HepG2 (cell line): ENCODE data around the gene MAB21L4. TPM values are rescaled to one million over a fixed set of nuclear protein-coding genes. Genes with fewer than 3 reads are reported as not detected.
A peak's percentile ranks its signal among the peaks of the same experiment; 100 is the strongest.

ENCODE experiments used
- BATF2 ChIP-seq: sonication (generic); formaldehyde crosslinking; IDR thresholded peaks from 2 replicates; pipeline ENCODE4 v1.8.0; 2022; ENCODE audit warnings: mild to moderate bottlenecking, missing genetic modification reagents, moderate library complexity
- BHLHE40 ChIP-seq: IDR thresholded peaks from 2 replicates; pipeline ENCODE4 v1.6.1; 2011; ENCODE audit warnings: low read length, improper control_type of control experiment
- CSRNP1 ChIP-seq: sonication (generic); formaldehyde crosslinking; IDR thresholded peaks from 2 replicates; pipeline ENCODE4 v1.8.1; 2023; ENCODE audit warnings: mild to moderate bottlenecking, missing genetic modification reagents
- FOSL2 ChIP-seq: sonication (generic); formaldehyde crosslinking; IDR thresholded peaks from 2 replicates; pipeline ENCODE4 v1.4.0; 2020; ENCODE audit warnings: missing genetic modification reagents
- HCFC1 ChIP-seq: fragments of 150-350 bp; IDR thresholded peaks from 2 replicates; pipeline ENCODE4 v1.6.1; 2014; ENCODE audit warnings: low read depth, low read length
- HDAC2 ChIP-seq: sonication (generic); formaldehyde crosslinking; IDR thresholded peaks from 2 replicates; pipeline ENCODE4 v1.4.0; 2020; ENCODE audit warnings: missing genetic modification reagents
- HNF1B ChIP-seq: sonication (generic); formaldehyde crosslinking; IDR thresholded peaks from 2 replicates; pipeline ENCODE4 v1.5.1; 2020; ENCODE audit warnings: mild to moderate bottlenecking, moderate library complexity, missing genetic modification reagents
- MAX ChIP-seq: IDR thresholded peaks from 2 replicates; pipeline ENCODE4 v1.6.1; 2012; ENCODE audit warnings: inconsistent platforms
- MIXL1 ChIP-seq: IDR thresholded peaks from 2 replicates; pipeline ENCODE4 v1.6.1; 2016
- PHF20 ChIP-seq: sonication (generic); formaldehyde crosslinking; IDR thresholded peaks from 2 replicates; pipeline ENCODE4 v1.5.0; 2020; ENCODE audit warnings: mild to moderate bottlenecking, missing genetic modification reagents
- PRDM15 ChIP-seq: sonication (generic); formaldehyde crosslinking; IDR thresholded peaks from 2 replicates; pipeline ENCODE4 v1.4.0; 2020; ENCODE audit warnings: missing genetic modification reagents
- SNAPC5 ChIP-seq: sonication (generic); formaldehyde crosslinking; IDR thresholded peaks from 2 replicates; pipeline ENCODE4 v1.8.1; 2023; ENCODE audit warnings: mild to moderate bottlenecking, missing genetic modification reagents, borderline replicate concordance
- THAP7 ChIP-seq: sonication (generic); formaldehyde crosslinking; IDR thresholded peaks from 2 replicates; pipeline ENCODE4 v1.8.1; 2023; ENCODE audit warnings: mild to moderate bottlenecking, missing genetic modification reagents
- TRIM22 ChIP-seq: fragments of 450-650 bp; IDR thresholded peaks from 2 replicates; pipeline ENCODE4 v1.6.1; 2017
- XBP1 ChIP-seq: sonication (generic); formaldehyde crosslinking; IDR thresholded peaks from 2 replicates; pipeline ENCODE4 v1.5.0; 2020; ENCODE audit warnings: missing genetic modification reagents
- ZMYM3 ChIP-seq: sonication (generic); formaldehyde crosslinking; IDR thresholded peaks from 2 replicates; pipeline ENCODE4 v1.5.1; 2020; ENCODE audit warnings: mild to moderate bottlenecking, missing genetic modification reagents
- ZNF335 ChIP-seq: sonication (generic); formaldehyde crosslinking; IDR thresholded peaks from 2 replicates; pipeline ENCODE4 v1.4.0; 2020; ENCODE audit warnings: missing genetic modification reagents
- ZNF382 ChIP-seq: sonication (generic); formaldehyde crosslinking; IDR thresholded peaks from 2 replicates; pipeline ENCODE4 v1.5.0; 2020; ENCODE audit warnings: missing genetic modification reagents, mild to moderate bottlenecking, borderline replicate concordance
- ZNF383 ChIP-seq: sonication (generic); formaldehyde crosslinking; IDR thresholded peaks from 2 replicates; pipeline ENCODE4 v1.4.0; 2020; ENCODE audit warnings: missing genetic modification reagents, mild to moderate bottlenecking, borderline replicate concordance
- polyA plus RNA-seq, 8 experiments: library from polyadenylated mRNA; depleted of rRNA in 3 of 8; stranded (reverse) in 7 of 8; unstranded in 1 of 8; fragments of >200 nt; fragmentation: Illumina TruSeq in 4 of 8; extraction: Trizol in 4 of 8; gene quantifications; 2 replicates each; pipeline versions ENCODE4 v1.2.1 to v1.2.3, GENCODE V29; 2011 to 2016; ENCODE audit warnings: low read depth in 4 of 8, missing spikeins in 1 of 8, mixed read lengths in 1 of 8; ENCODE audit not compliant: insufficient read depth in 1 of 8
- total RNA-seq, 5 experiments: library from RNA; depleted of rRNA; stranded (reverse); fragments of >200 nt; fragmentation: Illumina TruSeq; extraction: Trizol; gene quantifications; 2 replicates each; pipeline ENCODE4 v1.2.3, GENCODE V29; 2016; ENCODE audit warnings: low read depth in 1 of 5

The MAB21L4 gene
- total and polyA plus RNA-seq, 2 of the 13 experiments (the other 11 are each of a cell fraction or from before 2014, with no cell fraction given) = 3.0 to 14.0 TPM

GRCh38 chr2:240851078-240851991 lies 44.6 kb downstream of the MAB21L4 start (continued):
- TF ChIP-seq FOSL2 (CRISPR knock-in tag) = peak; percentile 40; the same call in 1 of the 2 replicates
- peak; percentile 36; the same call in 1 of the 2 replicates for TF ChIP-seq HCFC1
- TF ChIP-seq SNAPC5 (CRISPR knock-in tag) = no peak
- no peak for TF ChIP-seq PRDM15
- no peak for TF ChIP-seq HDAC2 (CRISPR knock-in tag)
- TF ChIP-seq ZNF335 (CRISPR knock-in tag) = no peak
- TF ChIP-seq THAP7 (CRISPR knock-in tag) = no peak
- TF ChIP-seq PHF20 (CRISPR knock-in tag) = no peak
- TF ChIP-seq TRIM22 = no peak
- no peak for TF ChIP-seq ZMYM3 (CRISPR knock-in tag)
- TF ChIP-seq HNF1B = peak; percentile 63; the same call in 1 of the 2 replicates
- TF ChIP-seq CSRNP1 (CRISPR knock-in tag) = no peak
- no peak for TF ChIP-seq ZNF382 (CRISPR knock-in tag)
- TF ChIP-seq BATF2 (CRISPR knock-in tag) = no peak
- TF ChIP-seq ZNF383 (CRISPR knock-in tag) = no peak
- TF ChIP-seq BHLHE40 = peak; percentile 45; the same call in 1 of the 2 replicates
- no peak for TF ChIP-seq XBP1 (CRISPR knock-in tag)
- no peak for TF ChIP-seq MIXL1
- TF ChIP-seq MAX = no peak; the same call in 1 of the 2 replicates
